Prostate gland (tissue), 2 donors: Measurements from ENCODE around the gene CHAF1A. TPM values are rescaled to one million over a fixed set of nuclear protein-coding genes. Genes with fewer than 3 reads are reported as not detected.

Experiments used
- DNase-seq: peaks from one replicate; pipeline ENCODE4 v3.0.0-alpha.2; 2019; ENCODE audit warnings: low spot score
- H3K27ac ChIP-seq, 2 donors: fragments of 200-600 bp; sonication (generic); 2 replicates each; pipeline ENCODE4 v1.5.1; 2017 to 2019
- H3K27me3 ChIP-seq: fragments of 200-600 bp; sonication (generic); replicated peaks from 2 replicates; pipeline ENCODE4 v1.5.1; 2019; ENCODE audit not compliant: insufficient read depth
- H3K36me3 ChIP-seq, 2 donors: fragments of 200-600 bp; sonication (generic); 1 replicate in 1 of 2; 2 replicates in 1 of 2; pipeline versions ENCODE4 v1.5.1 to v1.8.1; 2017 to 2019
- H3K4me1 ChIP-seq: fragments of 200-600 bp; sonication (generic); replicated peaks from 2 replicates; pipeline ENCODE4 v1.5.1; 2019
- H3K4me3 ChIP-seq, 2 donors: fragments of 200-600 bp; sonication (generic); 2 replicates each; pipeline ENCODE4 v1.5.1; 2017 to 2019
- H3K9me3 ChIP-seq: fragments of 200-600 bp; sonication (generic); 2 replicates; pipeline ENCODE4 v1.5.1; 2017
- CTCF ChIP-seq, 4 experiments: fragments of 200-600 bp in 2 of 4; fragments of 450-650 bp in 2 of 4; sonication (generic) in 2 of 4; IDR thresholded peaks; 1 replicate in 3 of 4; 2 replicates in 1 of 4; pipeline ENCODE4 v1.5.1; 2016 to 2019; ENCODE audit warnings: antibody characterized with exemption in 4 of 4, mild to moderate bottlenecking in 2 of 4, moderate library complexity in 2 of 4
- POLR2A ChIP-seq: fragments of 450-650 bp; IDR thresholded peaks from one replicate; pipeline ENCODE4 v1.6.1; 2016; ENCODE audit warnings: antibody characterized with exemption, mild to moderate bottlenecking
- POLR2AphosphoS5 ChIP-seq: sonication (generic); formaldehyde crosslinking; IDR thresholded peaks from one replicate; pipeline ENCODE4 v1.6.1; 2017; ENCODE audit warnings: antibody characterized with exemption
- WGBS: methylation state at CpG from one replicate; pipeline ENCODE4 v1.1.5; 2018; 5-methylcytosine and 5-hydroxymethylcytosine counted together
- intact Hi-C: fragments of 100-400 bp; cut with DNase I; formaldehyde crosslinking; loops from one replicate; pipeline ENCODE4 v1.14.2; 2022
- total RNA-seq, 2 donors: library from RNA; depleted of rRNA; stranded (reverse); fragments of >200 nt; gene quantifications; one replicate each; pipeline ENCODE4 v1.1.0, GENCODE V29; 2016

CHAF1A gene
- total RNA-seq, 2 donors from 2014 or later: 13.0 to 18.1 TPM

- peak; percentile 77 for DNase-seq
- H3K36me3 ChIP-seq: no peaks in the 10 kb centered on the region
- H3K27ac ChIP-seq: peak overlapping the region; percentile 78 to 82
- TF ChIP-seq POLR2AphosphoS5 (peak; percentile 59), POLR2A (peak; percentile 70), CTCF (IDR thresholded peaks at IDR 0.05) (peak in 2 of 4 experiments; percentile 10 to 11)
- peaks cover 35% of the 10 kb centered on the region for H3K4me1 ChIP-seq
- 33% methylated on average over 25 of the region's 25 CpGs for WGBS
- no peaks in the 10 kb centered on the region for H3K27me3 ChIP-seq
- H3K4me3 ChIP-seq: peak overlapping the region in 1 of 2 donors; percentile 10
- no peaks in the 10 kb centered on the region for H3K9me3 ChIP-seq
- intact Hi-C loops: no loop called here
Measured at GRCh38 chr19:4369109-4369887, 33.1 kb upstream of the CHAF1A start.

GRCh38 chr19:4369888-4370260 is 32.6 kb upstream of the CHAF1A start:
- Histone ChIP-seq H3K4me1 (peaks cover 40% of the 10 kb centered on the region), H3K9me3 (no peaks in the 10 kb centered on the region), H3K27me3 (no peaks in the 10 kb centered on the region), H3K4me3 (no peak overlapping the region), H3K36me3 (no peaks in the 10 kb centered on the region), H3K27ac (peak overlapping the region; percentile 78 to 82)
- TF ChIP-seq POLR2AphosphoS5: no peak
- peak; percentile 16 to 72 (median 32) for TF ChIP-seq CTCF (IDR thresholded peaks at IDR 0.05)
- WGBS: 72% methylated on average over 14 of the region's 21 CpGs
- DNase-seq: no peak
- intact Hi-C loops: no loop called here

GRCh38 chr19:4370418-4371041 is 31.9 kb upstream of the CHAF1A start:
- no peaks in the 10 kb centered on the region for H3K36me3 ChIP-seq
- no peak for DNase-seq
- no peak for TF ChIP-seq CTCF (IDR thresholded peaks at IDR 0.05)
- TF ChIP-seq POLR2A: no peak
- no peak for TF ChIP-seq POLR2AphosphoS5
- H3K27ac ChIP-seq: peak overlapping the region; percentile 78 to 82
- 87% methylated on average over 15 of the region's 15 CpGs for WGBS
- peaks cover 46% of the 10 kb centered on the region for H3K4me1 ChIP-seq
- no peaks in the 10 kb centered on the region for H3K27me3 ChIP-seq
- intact Hi-C loops: no loop called here
- H3K4me3 ChIP-seq: no peak overlapping the region
- no peaks in the 10 kb centered on the region for H3K9me3 ChIP-seq

- H3K4me3 ChIP-seq: no peak overlapping the region
- no peaks in the 10 kb centered on the region for H3K9me3 ChIP-seq
- no peaks in the 10 kb centered on the region for H3K36me3 ChIP-seq
- peaks cover 55% of the 10 kb centered on the region for H3K4me1 ChIP-seq
- H3K27me3 ChIP-seq: no peaks in the 10 kb centered on the region
- TF ChIP-seq POLR2A (no peak), POLR2AphosphoS5 (no peak), CTCF (IDR thresholded peaks at IDR 0.05) (no peak)
- no peak overlapping the region for H3K27ac ChIP-seq
- WGBS: 71% methylated on average over 30 of the region's 31 CpGs
- intact Hi-C loops: loop anchor here (2.0 kb wide), 1 partner anchor 25 kb away; no protein-coding TSS in a partner anchor
- no peak for DNase-seq
Measured at GRCh38 chr19:4371247-4372164, 30.9 kb upstream of the CHAF1A start.
